MM.1S (cell line): ENCODE results near the gene SMC5.

Experiments used
- EZH2 ChIP-seq: fragments of 300-600 bp; sonication (generic); optimal IDR thresholded peaks from 2 replicates; pipeline ENCODE3; 2017; ENCODE audit warnings: low read depth, mild to moderate bottlenecking, antibody characterized with exemption, low read length, mixed read lengths
- TF ChIP-seq, protein P1 (sequence below): fragments of 300-600 bp; sonication (generic); IDR thresholded peaks from 2 replicates; pipeline ENCODE4 v1.5.1; 2016; ENCODE audit warnings: antibody characterized with exemption, low read length, mixed read lengths

DNA sequence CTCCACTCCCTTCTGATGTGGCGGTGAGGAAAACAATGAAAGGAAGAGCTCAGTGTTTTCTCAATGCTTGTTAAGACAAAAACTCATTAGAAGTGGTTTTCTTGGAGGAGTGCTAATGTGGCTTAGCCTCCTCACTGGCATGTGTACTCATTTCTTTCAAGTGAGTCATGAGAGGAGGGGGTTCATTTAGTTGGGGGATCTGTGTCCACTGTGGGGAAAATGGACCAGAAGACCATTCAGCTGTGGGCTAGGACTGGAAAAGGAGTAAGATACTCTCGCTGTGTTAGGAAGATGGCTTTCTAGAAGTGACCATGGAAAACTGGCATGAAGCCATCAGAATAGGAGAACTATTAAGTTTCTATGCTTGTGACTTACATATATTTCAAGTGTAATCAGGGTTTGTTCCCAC, 132.2 kb downstream of the SMC5 start:
- TF ChIP-seq, protein P1, sequence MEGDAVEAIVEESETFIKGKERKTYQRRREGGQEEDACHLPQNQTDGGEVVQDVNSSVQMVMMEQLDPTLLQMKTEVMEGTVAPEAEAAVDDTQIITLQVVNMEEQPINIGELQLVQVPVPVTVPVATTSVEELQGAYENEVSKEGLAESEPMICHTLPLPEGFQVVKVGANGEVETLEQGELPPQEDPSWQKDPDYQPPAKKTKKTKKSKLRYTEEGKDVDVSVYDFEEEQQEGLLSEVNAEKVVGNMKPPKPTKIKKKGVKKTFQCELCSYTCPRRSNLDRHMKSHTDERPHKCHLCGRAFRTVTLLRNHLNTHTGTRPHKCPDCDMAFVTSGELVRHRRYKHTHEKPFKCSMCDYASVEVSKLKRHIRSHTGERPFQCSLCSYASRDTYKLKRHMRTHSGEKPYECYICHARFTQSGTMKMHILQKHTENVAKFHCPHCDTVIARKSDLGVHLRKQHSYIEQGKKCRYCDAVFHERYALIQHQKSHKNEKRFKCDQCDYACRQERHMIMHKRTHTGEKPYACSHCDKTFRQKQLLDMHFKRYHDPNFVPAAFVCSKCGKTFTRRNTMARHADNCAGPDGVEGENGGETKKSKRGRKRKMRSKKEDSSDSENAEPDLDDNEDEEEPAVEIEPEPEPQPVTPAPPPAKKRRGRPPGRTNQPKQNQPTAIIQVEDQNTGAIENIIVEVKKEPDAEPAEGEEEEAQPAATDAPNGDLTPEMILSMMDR, result no peak
- no peak for TF ChIP-seq EZH2
